ENCODE results near the gene KLK3.

GRCh38 chr19:50821248-50821612 is 33.5 kb upstream of the KLK3 start:
- no peak for TF ChIP-seq CTCF (IDR thresholded peaks at IDR 0.05)
- no peak for TF ChIP-seq POLR2AphosphoS5 (IDR thresholded peaks at IDR 0.05)
- TF ChIP-seq POLR2A (IDR thresholded peaks at IDR 0.05): no peak
